ENCODE data around the gene ZSCAN20. TPM values are rescaled to one million over a fixed set of nuclear protein-coding genes. Genes with fewer than 3 reads are reported as not detected.

Gene ZSCAN20
- total RNA-seq, 2 donors from 2014 or later = 0.65 to 1.8 TPM

- Mint-ChIP-seq H3K4me3 (no peak overlapping the region), H3K27me3 (peaks cover 9% of the 10 kb centered on the region), H3K4me1 (peaks cover 28% of the 10 kb centered on the region), H3K27ac (no peak overlapping the region), H3K36me3 (ENCODE audit: low read depth) (no peaks in the 10 kb centered on the region)
- DNase-seq = peak in 2 of 3 donors; percentile 14 to 35
- peak; percentile 51 for ATAC-seq
- no peaks in the 10 kb centered on the region for H3K9me3 ChIP-seq (ENCODE audit: control insufficient read depth, low read length, poor library complexity, severe bottlenecking)
Observed at GRCh38 chr1:33470495-33471012, 1.9 kb upstream of the ZSCAN20 start.

DNA sequence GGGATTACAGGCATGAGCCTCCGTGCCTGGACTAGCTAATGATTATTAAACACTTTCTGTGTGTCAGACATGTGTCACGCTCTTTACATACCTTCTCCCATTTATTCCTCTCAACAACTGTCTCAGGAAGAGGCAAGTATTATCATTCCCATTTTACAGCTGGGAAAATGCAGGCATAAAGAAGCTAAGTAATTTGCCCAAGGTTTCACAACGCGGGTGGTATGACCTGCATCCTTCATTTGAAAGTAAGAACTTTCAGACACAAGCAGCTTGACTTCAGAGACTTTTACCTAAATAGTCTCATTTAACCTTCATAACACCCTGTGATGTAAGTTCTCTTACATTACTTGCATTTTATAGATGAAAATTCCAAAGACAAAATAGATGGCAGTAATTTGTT, 1.0 kb upstream of the ZSCAN20 start:
- Mint-ChIP-seq H3K4me1 (peaks cover 28% of the 10 kb centered on the region), H3K27me3 (peaks cover 3% of the 10 kb centered on the region), H3K27ac (peak overlapping the region; percentile 91), H3K4me3 (peak overlapping the region; percentile 9), H3K36me3 (ENCODE audit: low read depth) (no peaks in the 10 kb centered on the region)
- H3K9me3 ChIP-seq (ENCODE audit: control insufficient read depth, low read length, poor library complexity, severe bottlenecking) = no peaks in the 10 kb centered on the region
- DNase-seq (no peak), ATAC-seq (no peak)

DNA sequence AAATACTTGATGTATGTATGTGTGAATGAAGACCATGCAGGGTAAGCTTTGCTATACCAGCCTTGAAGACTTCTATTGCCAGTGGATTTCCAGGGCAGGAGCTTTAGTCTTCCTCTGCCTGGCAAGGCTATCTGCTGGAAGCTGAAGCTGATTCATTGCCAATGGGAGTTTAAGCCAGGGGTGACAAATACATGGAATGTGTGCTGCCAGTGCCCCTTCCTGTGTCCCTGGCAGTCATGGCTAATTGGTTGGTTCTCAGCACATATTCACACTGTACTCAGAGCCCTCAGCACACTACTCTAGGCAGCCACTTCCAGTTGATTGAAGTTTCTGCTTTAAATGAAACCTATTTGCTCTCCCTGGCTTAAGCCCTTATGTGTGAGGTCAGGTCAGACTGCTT, 1.5 kb downstream of the ZSCAN20 start:
- H3K4me3 Mint-ChIP-seq = peak overlapping the region; percentile 98
- DNase-seq = no peak
- peaks cover 4% of the 10 kb centered on the region for H3K36me3 Mint-ChIP-seq (ENCODE audit: low read depth)
- no peaks in the 10 kb centered on the region for H3K27me3 Mint-ChIP-seq
- peak overlapping the region; percentile 91 for H3K27ac Mint-ChIP-seq
- no peaks in the 10 kb centered on the region for H3K9me3 ChIP-seq (ENCODE audit: control insufficient read depth, low read length, poor library complexity, severe bottlenecking)
- H3K4me1 Mint-ChIP-seq = peaks cover 34% of the 10 kb centered on the region
- ATAC-seq = no peak

DNA sequence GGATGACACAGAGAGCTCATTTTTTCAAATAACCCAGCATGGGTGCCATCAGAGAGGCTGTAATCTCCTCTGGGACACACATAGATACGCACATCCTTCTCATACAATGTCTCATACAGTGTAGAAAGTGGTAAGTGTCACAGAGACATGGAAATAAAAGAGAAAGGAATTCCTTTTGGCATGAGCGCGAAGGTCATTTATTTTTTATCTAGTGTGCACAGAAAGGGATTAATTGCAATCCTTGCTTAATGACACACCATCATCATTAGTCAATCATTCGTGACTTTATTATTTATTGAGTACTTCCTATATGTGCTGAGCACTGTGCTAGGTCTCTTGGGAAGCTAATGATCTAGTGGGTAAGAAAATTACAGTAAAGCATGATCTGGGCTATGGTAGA, 5.0 kb downstream of the ZSCAN20 start:
- H3K36me3 Mint-ChIP-seq (ENCODE audit: low read depth) = peaks cover 4% of the 10 kb centered on the region
- peak overlapping the region; percentile 34 for H3K4me3 Mint-ChIP-seq
- no peak overlapping the region for H3K27ac Mint-ChIP-seq
- no peaks in the 10 kb centered on the region for H3K27me3 Mint-ChIP-seq
- H3K9me3 ChIP-seq (ENCODE audit: control insufficient read depth, low read length, poor library complexity, severe bottlenecking) = no peaks in the 10 kb centered on the region
- peaks cover 19% of the 10 kb centered on the region for H3K4me1 Mint-ChIP-seq
- DNase-seq (no peak), ATAC-seq (no peak)

DNA sequence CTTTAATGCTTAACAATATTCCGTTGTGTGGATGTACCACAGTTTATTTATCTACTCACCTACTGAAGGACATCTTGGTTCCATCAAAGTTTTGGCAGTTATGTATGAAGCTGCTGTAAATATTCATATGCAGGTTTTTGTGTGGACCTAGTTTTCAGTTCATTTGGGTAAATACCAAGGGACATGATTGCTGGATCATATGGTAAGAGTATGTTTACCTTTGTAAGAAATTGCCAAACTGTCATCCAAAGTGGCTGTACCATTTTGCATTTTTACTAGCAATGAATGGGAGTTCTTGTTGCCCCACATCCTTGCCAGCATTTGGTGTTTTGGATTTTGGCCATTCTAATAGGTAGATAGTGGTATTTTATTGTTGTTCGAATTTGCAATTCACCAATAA, 10.0 kb downstream of the ZSCAN20 start:
- Mint-ChIP-seq H3K36me3 (ENCODE audit: low read depth) (peaks cover 10% of the 10 kb centered on the region), H3K4me1 (peaks cover 4% of the 10 kb centered on the region), H3K27ac (no peak overlapping the region), H3K27me3 (no peaks in the 10 kb centered on the region), H3K4me3 (peak overlapping the region; percentile 12)
- H3K9me3 ChIP-seq (ENCODE audit: control insufficient read depth, low read length, poor library complexity, severe bottlenecking) = no peaks in the 10 kb centered on the region
- DNase-seq (no peak), ATAC-seq (no peak)

GRCh38 chr1:33488624-33489023, 16.2 kb downstream of the ZSCAN20 start:
- no peak overlapping the region for H3K27ac Mint-ChIP-seq
- no peak for ATAC-seq
- no peaks in the 10 kb centered on the region for H3K4me1 Mint-ChIP-seq
- no peaks in the 10 kb centered on the region for H3K27me3 Mint-ChIP-seq
- H3K4me3 Mint-ChIP-seq = no peak overlapping the region
- H3K36me3 Mint-ChIP-seq (ENCODE audit: low read depth) = peaks cover 24% of the 10 kb centered on the region
- no peak for DNase-seq
- H3K9me3 ChIP-seq (ENCODE audit: control insufficient read depth, low read length, poor library complexity, severe bottlenecking) = no peaks in the 10 kb centered on the region

GRCh38 chr1:33494929-33495328, 22.5 kb downstream of the ZSCAN20 start:
- peaks cover 13% of the 10 kb centered on the region for H3K36me3 Mint-ChIP-seq (ENCODE audit: low read depth)
- H3K4me3 Mint-ChIP-seq = no peak overlapping the region
- H3K27ac Mint-ChIP-seq = no peak overlapping the region
- H3K4me1 Mint-ChIP-seq = no peaks in the 10 kb centered on the region
- H3K27me3 Mint-ChIP-seq = no peaks in the 10 kb centered on the region
- DNase-seq (no peak), ATAC-seq (no peak)
- H3K9me3 ChIP-seq (ENCODE audit: control insufficient read depth, low read length, poor library complexity, severe bottlenecking) = peaks cover 15% of the 10 kb centered on the region

DNA sequence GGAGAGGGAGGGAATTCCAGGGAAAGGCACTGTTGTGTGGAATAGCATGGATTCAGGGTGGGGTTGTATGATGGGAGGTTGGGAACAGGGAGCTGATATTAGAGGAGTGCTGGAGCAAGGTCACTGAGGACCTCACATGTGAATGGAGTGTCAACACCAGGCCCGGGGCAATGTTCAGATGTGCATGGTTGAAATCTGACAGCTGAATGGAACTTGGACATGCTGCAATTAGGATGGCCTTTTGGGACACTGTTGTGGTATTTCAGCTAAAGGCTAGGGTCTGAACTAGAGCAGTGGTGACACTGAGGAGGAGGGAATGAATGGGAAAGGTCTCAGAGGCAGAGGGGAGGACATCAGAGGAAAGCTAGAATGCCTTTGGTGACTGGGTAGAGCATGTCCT, 25.0 kb downstream of the ZSCAN20 start:
- no peak for DNase-seq

GRCh38 chr1:33500547-33500946, 28.1 kb downstream of the ZSCAN20 start:
- peaks cover 5% of the 10 kb centered on the region for H3K9me3 ChIP-seq (ENCODE audit: control insufficient read depth, low read length, poor library complexity, severe bottlenecking)
- Mint-ChIP-seq H3K27me3 (no peaks in the 10 kb centered on the region), H3K4me1 (no peaks in the 10 kb centered on the region), H3K27ac (no peak overlapping the region), H3K4me3 (no peak overlapping the region), H3K36me3 (ENCODE audit: low read depth) (no peaks in the 10 kb centered on the region)
- ATAC-seq (no peak), DNase-seq (no peak)

More for the DNA sequence above, 25.0 kb downstream of the ZSCAN20 start:
- Mint-ChIP-seq H3K27ac (no peak overlapping the region), H3K36me3 (ENCODE audit: low read depth) (peaks cover 2% of the 10 kb centered on the region), H3K4me3 (no peak overlapping the region), H3K27me3 (no peaks in the 10 kb centered on the region), H3K4me1 (no peaks in the 10 kb centered on the region)
- H3K9me3 ChIP-seq (ENCODE audit: control insufficient read depth, low read length, poor library complexity, severe bottlenecking) = peaks cover 15% of the 10 kb centered on the region
- no peak for ATAC-seq

GRCh38 chr1:33501309-33501708, 28.9 kb downstream of the ZSCAN20 start:
- H3K4me3 Mint-ChIP-seq = no peak overlapping the region
- no peak overlapping the region for H3K27ac Mint-ChIP-seq
- no peak for DNase-seq
- H3K4me1 Mint-ChIP-seq = no peaks in the 10 kb centered on the region
- ATAC-seq = no peak
- no peaks in the 10 kb centered on the region for H3K27me3 Mint-ChIP-seq
- no peaks in the 10 kb centered on the region for H3K9me3 ChIP-seq (ENCODE audit: control insufficient read depth, low read length, poor library complexity, severe bottlenecking)
- H3K36me3 Mint-ChIP-seq (ENCODE audit: low read depth) = no peaks in the 10 kb centered on the region

DNA sequence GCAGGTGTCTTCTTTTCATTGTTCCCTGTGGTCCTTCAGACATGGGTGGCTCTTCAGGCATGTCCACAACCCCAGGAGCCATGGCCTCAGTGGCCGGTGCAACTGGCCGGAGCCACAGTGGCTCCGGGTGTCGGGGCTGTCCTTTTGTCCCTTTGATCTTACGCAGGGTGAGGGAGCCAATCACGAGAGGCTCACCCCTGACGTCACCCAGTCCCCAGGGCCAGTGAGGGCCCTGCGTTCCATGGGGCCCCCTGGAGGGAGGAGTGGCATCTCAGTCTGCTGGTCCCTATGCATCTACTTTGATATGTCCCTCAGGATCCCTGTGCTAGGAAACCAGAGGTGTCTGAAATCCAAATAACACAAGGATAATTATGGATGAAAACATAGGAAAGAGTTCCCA, 29.3 kb downstream of the ZSCAN20 start:
- DNase-seq = no peak
- no peak overlapping the region for H3K4me3 Mint-ChIP-seq
- no peaks in the 10 kb centered on the region for H3K36me3 Mint-ChIP-seq (ENCODE audit: low read depth)
- H3K4me1 Mint-ChIP-seq = no peaks in the 10 kb centered on the region
- H3K27me3 Mint-ChIP-seq = no peaks in the 10 kb centered on the region
- H3K9me3 ChIP-seq (ENCODE audit: control insufficient read depth, low read length, poor library complexity, severe bottlenecking) = no peaks in the 10 kb centered on the region
- H3K27ac Mint-ChIP-seq = no peak overlapping the region
- no peak for ATAC-seq

- H3K4me3 Mint-ChIP-seq = no peak overlapping the region
- H3K36me3 Mint-ChIP-seq (ENCODE audit: low read depth) = no peaks in the 10 kb centered on the region
- H3K4me1 Mint-ChIP-seq = no peaks in the 10 kb centered on the region
- H3K9me3 ChIP-seq (ENCODE audit: control insufficient read depth, low read length, poor library complexity, severe bottlenecking) = no peaks in the 10 kb centered on the region
- DNase-seq (no peak), ATAC-seq (no peak)
- no peaks in the 10 kb centered on the region for H3K27me3 Mint-ChIP-seq
- H3K27ac Mint-ChIP-seq = no peak overlapping the region
Observed at GRCh38 chr1:33502726-33503125, 30.3 kb downstream of the ZSCAN20 start.

DNA sequence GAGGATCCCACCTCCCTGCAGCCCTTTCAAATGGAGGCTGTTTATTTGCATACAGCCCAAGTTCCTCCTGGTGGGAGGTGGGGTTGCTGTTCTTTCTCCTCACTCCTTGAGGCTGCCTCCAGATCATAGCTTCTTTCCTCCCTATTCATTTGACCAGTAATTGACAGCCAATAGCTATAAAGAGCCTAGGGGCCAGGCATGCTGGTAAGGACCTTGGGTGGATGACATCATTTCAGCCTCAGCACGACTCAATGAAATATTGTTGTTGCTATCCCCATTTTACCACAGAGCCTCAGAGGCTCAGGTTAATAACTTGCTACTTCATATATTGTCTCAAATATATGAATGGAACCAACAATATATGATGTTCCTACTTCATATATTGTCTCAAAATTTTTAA, 31.1 kb downstream of the ZSCAN20 start:
- Mint-ChIP-seq H3K27me3 (no peaks in the 10 kb centered on the region), H3K4me3 (no peak overlapping the region), H3K36me3 (ENCODE audit: low read depth) (no peaks in the 10 kb centered on the region), H3K27ac (no peak overlapping the region), H3K4me1 (no peaks in the 10 kb centered on the region)
- H3K9me3 ChIP-seq (ENCODE audit: control insufficient read depth, low read length, poor library complexity, severe bottlenecking) = no peaks in the 10 kb centered on the region
- ATAC-seq = no peak
- DNase-seq = no peak

GRCh38 chr1:33507661-33508060, 35.2 kb downstream of the ZSCAN20 start:
- ATAC-seq (no peak), DNase-seq (no peak)
- no peaks in the 10 kb centered on the region for H3K9me3 ChIP-seq (ENCODE audit: control insufficient read depth, low read length, poor library complexity, severe bottlenecking)
- no peaks in the 10 kb centered on the region for H3K4me1 Mint-ChIP-seq
- no peak overlapping the region for H3K4me3 Mint-ChIP-seq
- no peak overlapping the region for H3K27ac Mint-ChIP-seq
- peaks cover 6% of the 10 kb centered on the region for H3K27me3 Mint-ChIP-seq
- H3K36me3 Mint-ChIP-seq (ENCODE audit: low read depth) = peaks cover 3% of the 10 kb centered on the region

Data from T-helper 17 cell (primary cell).